Left colon (tissue), 2 donors: ENCODE data around the gene TMEM39A. TPM values are rescaled to one million over a fixed set of nuclear protein-coding genes. Genes with fewer than 3 reads are reported as not detected.

ENCODE experiments used
- ATAC-seq: fragments of 200-7000 bp; cut with Tn5 transposase; one replicate; pipeline ENCODE4 v1.9.1; 2020; ENCODE audit warnings: mild to moderate bottlenecking, moderate library complexity
- DNase-seq, 2 donors: peaks; one replicate each; pipeline ENCODE4 v3.0.0-alpha.2; 2020
- intact Hi-C, 2 donors: fragments of 100-400 bp; cut with DNase I in 1 of 2; cut with micrococcal nuclease in 1 of 2; formaldehyde crosslinking; loops; one replicate each; pipeline versions ENCODE4 v1.11.2 to v1.14.0; 2022; cut with DNase I, micrococcal nuclease
- total RNA-seq, 2 donors: library from RNA; stranded (reverse); fragmentation: NEBNext Ultra II Directional; extraction: Animal tissue kit (Norgen Biotek cat#: 25700); gene quantifications; one replicate each; pipeline ENCODE4 v1.2.1, GENCODE V29; 2021
- donor health status: DM: no; HTN: no; CAD: no.
- donor health status: DM: yes; HTN: yes; CAD: no.

Gene TMEM39A
- total RNA-seq, 2 donors from 2014 or later: 26.3 to 37.3 TPM

DNA sequence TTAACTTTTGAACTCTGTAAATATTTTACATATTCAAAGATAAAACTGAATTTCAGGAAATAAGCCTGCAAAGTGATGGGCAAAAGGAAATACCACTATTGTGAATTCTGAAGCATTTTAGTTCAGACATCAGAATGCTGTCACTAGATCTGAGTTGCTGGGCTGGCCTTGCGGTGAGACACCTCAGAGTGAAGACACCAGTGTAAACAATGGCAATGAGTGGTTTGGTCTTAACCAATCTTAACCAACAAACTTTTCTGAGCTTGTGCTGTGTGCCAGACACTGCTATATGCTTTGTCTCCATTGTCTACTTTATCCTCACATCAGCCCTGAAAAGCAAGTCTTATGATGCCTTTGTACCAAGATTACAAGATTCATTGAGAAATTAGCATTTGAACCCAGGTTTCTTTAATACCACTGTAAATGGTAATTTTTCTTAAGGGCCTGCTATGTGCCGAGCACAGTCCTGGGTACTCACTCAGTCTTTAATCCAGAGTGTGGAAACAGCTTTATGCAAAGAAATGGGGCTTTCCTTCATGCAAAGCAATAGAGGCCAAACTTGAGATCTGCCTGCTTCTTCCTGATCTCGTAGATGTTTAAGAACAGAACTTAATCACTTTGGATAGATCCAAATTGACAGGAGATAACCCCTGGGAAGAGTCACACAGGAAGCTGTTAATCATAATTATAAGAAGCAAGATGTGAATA, 55.0 kb downstream of the TMEM39A start:
- intact Hi-C loops: no loop called here
- ATAC-seq: no peak

DNA sequence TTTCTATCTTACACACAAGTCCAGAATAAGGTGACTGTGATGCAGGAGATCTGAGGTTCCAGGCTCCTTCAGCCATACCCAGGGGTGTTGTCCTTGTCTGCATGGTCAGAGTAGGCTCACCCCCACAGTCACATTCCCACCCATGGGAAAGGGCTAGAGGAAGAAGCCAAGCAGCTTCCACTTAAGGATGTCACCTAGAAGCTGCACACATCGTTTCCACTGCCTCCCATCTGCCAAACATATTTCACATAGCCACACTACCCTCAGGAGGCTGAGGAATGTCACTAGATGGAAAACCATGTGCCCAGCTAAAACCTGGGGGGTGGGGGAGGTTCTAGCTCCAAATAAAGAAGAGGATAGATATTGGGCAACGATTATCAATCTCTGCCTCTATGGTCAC, 58.1 kb downstream of the TMEM39A start:
- DNase-seq: no peak
- ATAC-seq: no peak
- intact Hi-C loops: no loop called here

More for the DNA sequence above, 55.0 kb downstream of the TMEM39A start:
- DNase-seq: no peak

DNA sequence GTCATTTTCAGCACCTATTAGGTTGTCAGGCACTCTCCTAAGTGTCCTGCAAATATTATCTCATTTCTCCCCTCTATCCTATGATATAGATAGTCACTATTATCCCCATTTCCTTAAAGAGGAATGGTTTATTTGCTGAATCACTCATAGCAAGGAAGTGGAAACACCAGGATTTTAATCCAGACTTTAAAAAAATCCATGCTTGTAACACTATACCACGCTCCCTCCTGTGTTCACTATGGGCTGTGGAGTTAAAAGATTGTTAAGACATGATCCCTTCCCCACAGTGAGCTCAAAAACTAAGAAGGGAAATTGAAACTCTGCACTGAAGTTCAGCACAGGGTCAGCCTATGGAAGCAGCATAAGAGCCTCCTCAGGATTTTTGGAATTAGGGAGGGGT, 60.2 kb downstream of the TMEM39A start:
- intact Hi-C loops: no loop called here
- DNase-seq (no peak), ATAC-seq (no peak)

DNA sequence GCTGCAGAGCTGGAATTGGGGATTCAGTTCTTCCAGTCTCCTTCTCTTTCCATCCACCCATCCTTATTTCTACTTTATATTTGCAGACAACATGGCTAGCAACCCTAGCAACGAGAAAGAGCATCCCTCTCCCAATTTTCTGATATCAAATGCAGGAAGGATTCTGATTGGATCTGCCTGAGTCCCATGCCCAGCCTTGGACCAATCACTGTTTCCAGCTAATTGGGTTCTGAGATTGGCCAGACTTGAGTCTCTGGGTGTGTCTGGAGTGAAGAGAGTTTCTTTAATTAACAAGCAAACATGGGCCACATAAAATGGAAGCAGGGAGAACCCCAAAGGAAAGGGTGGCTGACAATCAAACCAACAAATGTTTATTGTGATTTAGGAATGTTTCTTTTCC, 60.6 kb downstream of the TMEM39A start:
- ATAC-seq (no peak), DNase-seq (no peak)
- intact Hi-C loops: no loop called here

DNA sequence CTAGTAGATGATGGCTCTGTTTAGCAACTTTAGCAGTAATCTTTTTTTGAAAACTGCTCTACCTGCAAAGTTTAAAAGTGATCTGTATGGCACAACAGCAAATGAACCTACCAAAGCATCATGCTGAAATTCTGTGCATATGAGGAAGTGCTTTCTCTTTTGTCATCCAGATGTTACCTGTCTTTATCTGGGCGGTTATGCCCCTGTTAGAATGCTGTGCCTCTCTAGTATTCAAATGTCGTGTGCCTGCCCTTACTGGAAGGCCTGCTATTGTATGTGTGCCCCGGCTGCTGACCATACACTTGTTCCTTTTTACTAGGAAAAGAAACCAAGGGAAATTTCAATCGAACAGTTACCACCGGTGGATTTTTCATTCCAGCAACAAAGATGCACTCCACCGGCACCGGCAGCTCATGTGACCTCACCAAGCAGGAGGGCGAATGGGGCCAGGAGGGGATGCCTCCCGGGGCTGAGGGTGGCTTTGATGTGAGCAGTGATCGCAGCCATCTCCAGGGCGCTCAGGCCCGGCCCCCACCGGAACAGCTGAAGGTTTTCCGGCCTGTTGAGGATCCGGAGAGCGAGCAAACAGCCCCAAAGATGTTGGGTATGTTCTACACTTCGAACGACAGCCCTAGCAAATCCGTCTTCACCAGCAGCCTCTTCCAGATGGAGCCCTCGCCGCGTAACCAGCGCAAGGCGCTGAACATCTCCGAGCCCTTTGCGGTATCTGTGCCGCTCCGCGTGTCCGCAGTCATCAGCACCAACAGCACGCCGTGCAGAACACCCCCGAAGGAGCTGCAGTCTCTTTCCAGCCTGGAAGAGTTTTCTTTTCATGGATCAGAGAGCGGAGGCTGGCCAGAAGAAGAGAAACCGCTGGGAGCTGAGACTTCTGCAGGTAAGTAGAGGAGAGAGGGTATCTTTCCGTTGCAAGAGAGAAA, 61.6 kb downstream of the TMEM39A start:
- ATAC-seq (no peak), DNase-seq (no peak)
- intact Hi-C loops: no loop called here

DNA sequence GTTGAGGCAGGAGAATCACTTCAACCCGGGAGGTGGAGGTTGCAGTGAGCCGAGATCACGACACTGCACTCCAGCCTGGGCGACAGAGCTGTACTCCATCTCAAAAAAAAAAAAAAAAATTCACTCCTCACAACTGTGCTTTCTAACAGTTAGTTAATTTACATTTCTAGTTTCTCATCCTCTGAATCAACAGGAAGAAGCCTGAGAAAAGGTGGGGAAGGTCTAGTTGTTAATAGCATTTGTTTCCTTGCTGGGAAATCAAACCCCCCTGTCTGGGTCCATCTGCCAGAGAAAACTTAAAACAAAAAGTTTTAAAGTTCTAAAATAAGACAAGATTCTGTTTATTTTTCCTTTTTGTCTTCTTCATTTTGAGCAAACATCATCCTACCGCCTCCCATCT, 62.3 kb downstream of the TMEM39A start:
- ATAC-seq (no peak), DNase-seq (no peak)
- intact Hi-C loops: no loop called here

DNA sequence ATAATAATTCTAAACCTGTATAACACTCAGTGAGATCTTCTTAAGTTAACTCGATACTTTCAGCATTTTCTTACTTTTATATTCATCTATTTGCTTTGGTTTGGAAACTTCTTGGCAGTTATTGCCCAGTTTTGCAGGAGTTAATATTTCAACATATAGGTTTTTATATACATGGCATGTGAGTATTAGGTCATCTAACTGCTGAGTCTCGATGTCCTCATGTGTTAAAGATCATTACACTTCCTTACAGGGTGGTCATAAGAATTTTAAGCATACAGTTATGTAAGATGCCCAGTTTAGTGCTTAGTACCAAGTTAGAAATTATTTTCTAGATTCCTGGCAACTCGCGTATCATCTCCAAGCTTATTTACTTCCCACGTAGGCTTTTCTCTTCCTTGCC, 62.9 kb downstream of the TMEM39A start:
- intact Hi-C loops: no loop called here
- no peak for ATAC-seq
- no peak for DNase-seq

DNA sequence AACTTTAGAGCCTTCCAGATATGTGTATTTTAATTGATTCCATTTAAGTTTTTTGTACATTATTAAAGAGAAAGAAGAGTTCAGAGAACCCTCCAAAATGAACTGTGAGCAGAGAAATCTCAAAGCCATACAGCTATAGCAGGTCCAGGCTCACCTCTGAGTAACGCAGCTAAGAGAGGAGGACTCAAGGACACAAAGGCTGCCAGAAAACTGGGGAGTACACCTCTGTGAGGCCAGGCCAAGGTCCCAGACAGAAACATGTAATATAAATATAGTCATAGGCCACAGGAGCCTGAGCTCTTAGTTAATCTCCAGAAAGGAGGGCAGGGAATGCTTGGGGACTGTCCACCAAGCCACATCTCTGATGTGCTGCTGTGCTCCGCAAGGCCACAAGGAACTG, 66.5 kb downstream of the TMEM39A start:
- DNase-seq: no peak
- ATAC-seq: no peak
- intact Hi-C loops: no loop called here

DNA sequence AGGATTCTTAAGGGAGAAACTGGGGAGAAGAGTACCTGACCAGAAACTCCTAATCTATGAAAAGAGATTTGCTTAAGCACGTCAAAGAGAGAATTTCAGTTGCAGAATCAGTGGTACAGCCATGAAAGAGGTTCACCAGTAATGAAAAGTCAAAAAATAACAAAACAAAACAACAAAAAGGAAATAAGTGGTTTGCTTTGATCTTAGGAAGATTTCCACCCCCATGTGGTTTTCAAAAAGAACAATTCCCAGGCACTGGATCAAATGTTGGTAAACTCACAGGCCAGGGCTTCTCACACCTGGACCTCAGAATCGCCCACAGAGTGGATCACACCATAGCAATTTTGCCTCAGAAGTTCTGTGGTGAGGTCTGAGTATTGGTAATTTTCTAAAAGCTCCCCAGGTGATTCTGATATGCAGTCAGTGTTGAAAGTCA, 67.5 kb downstream of the TMEM39A start:
- intact Hi-C loops: no loop called here
- DNase-seq (no peak), ATAC-seq (no peak)

DNA sequence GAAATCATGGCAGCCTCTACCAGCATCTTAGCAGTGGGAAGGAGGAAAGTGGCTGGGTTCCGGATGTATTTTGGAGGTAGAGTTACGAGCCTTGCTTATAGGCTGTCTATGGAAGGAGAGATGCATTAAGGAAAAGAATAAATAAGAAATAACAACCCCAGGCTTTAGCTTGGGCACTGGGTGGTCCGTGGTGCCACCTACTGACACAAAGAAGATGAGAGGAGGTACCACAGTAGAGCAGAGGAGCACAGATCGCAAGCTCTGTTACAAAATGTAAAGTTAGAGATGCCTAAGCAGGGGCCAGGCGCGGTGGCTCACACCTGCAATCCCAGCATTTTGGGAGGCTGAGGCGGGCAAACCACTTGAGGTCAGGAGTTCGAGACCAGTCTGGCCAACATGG, 74.8 kb downstream of the TMEM39A start:
- intact Hi-C loops: no loop called here
- ATAC-seq: no peak
- DNase-seq: no peak

DNA sequence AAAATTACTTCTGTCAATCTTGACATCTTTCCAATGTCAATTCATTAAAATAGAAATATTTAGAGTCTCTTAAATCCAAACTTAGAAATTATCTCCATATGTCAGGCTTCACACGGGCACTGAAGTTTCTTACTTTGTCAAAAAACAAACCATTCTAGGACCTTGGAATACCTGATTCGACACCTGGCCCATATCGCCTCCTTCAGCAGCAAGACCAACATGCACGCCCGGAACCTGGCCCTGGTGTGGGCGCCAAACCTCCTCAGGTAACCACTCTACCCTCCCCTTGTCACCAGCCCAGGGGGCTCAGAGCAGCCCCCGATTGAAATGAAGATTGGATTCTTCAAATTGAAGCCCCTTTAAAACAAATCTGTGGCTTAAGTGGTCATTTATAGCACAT, 81.3 kb downstream of the TMEM39A start:
- ATAC-seq (no peak), DNase-seq (no peak)
- intact Hi-C loops: no loop called here

DNA sequence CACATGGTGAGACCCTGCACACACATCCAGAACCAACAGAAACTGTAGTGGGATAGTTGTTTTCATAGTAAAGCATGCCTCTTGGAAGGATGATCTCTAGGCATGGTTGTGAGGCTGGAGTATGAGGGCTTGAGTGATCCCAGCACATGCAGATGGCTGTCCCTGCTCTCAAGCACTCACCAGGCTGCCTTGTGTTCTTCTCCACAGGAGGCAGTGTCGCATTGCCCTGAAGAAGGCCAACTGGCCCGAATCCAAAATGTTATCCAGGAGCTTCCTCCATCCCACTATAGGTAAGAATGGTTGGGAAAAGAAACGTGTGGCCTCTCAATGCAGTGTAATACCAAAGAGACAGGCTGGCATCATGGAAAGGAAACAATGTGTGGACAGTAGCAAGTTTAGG, 82.7 kb downstream of the TMEM39A start:
- intact Hi-C loops: no loop called here
- ATAC-seq: no peak
- no peak for DNase-seq

Other genes starting within 250 kb of the TMEM39A start
- gene B4GALT4, start 222.7 kb downstream of the TMEM39A start, total RNA-seq: 10 to 100 TPM; 58.1 to 60.4 TPM
- 10 to 100 TPM; 10.7 to 12.1 TPM for gene ARHGAP31, start 169.2 kb downstream of the TMEM39A start, total RNA-seq
- 10 to 100 TPM; 15.7 to 19.6 TPM for gene POGLUT1, start 5.3 kb upstream of the TMEM39A start, total RNA-seq
- 10 to 100 TPM; 91.4 to 92.4 TPM for gene TIMMDC1, start 34.9 kb upstream of the TMEM39A start, total RNA-seq
- under 1 TPM; 0.40 to 0.98 TPM for gene CD80, start 96.0 kb upstream of the TMEM39A start, total RNA-seq
- 1 to 10 TPM; 2.3 to 2.9 TPM for gene ADPRH, start 115.9 kb upstream of the TMEM39A start, total RNA-seq
- 1 to 10 TPM; 1.3 to 1.9 TPM for gene PLA1A, start 134.3 kb upstream of the TMEM39A start, total RNA-seq
- gene POPDC2, start 197.0 kb upstream of the TMEM39A start, total RNA-seq: 10 to 100 TPM in 1 of 2 donors, 1 to 10 TPM in 1; 1.1 to 13.9 TPM
- gene COX17, start 213.8 kb upstream of the TMEM39A start, total RNA-seq: 10 to 100 TPM; 46.0 to 56.8 TPM
- gene CFAP91, start 239.4 kb upstream of the TMEM39A start, total RNA-seq: 1 to 10 TPM in 1 of 2 donors, under 1 TPM in 1; 0.52 to 1.3 TPM